ENCODE results near the gene TRPC4AP.

Gene TRPC4AP

DNA sequence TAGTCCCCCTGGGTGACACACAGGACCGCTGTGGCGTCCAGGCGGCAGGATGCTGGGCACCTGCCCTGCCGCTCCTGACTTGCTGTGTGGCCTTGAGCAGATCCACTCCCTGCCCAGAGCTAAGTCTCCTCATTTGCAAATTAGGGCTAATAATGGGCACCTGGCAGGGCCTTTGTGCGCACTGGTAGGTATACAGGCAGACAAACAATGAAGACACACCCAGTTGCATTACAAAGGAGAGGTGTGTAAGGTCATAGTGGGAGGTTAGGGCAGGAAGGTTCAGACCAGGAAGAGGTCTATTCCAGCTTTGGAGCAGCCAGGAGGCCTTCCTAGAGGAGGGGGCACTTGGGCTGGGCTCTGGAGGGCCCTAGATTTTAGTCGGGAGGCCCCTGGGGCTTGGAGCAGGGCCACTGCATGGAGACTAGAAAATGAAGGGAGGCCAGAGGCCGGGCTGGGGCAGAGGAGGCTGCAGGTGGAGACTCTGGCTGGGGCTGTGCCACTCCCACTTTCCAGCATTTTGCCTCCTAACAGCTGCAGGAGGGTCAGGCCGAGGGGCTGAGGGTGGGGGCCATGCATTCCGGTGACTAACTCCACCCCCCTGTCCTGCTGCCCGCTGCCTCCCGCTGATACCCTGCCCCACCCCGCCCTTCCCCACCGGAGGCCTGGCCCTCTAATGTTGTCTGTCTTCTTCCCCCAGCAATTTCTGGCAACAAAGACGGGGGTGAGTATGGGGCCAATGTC, 108.4 kb downstream of the TRPC4AP start:
- DNase-seq: no peak

DNA sequence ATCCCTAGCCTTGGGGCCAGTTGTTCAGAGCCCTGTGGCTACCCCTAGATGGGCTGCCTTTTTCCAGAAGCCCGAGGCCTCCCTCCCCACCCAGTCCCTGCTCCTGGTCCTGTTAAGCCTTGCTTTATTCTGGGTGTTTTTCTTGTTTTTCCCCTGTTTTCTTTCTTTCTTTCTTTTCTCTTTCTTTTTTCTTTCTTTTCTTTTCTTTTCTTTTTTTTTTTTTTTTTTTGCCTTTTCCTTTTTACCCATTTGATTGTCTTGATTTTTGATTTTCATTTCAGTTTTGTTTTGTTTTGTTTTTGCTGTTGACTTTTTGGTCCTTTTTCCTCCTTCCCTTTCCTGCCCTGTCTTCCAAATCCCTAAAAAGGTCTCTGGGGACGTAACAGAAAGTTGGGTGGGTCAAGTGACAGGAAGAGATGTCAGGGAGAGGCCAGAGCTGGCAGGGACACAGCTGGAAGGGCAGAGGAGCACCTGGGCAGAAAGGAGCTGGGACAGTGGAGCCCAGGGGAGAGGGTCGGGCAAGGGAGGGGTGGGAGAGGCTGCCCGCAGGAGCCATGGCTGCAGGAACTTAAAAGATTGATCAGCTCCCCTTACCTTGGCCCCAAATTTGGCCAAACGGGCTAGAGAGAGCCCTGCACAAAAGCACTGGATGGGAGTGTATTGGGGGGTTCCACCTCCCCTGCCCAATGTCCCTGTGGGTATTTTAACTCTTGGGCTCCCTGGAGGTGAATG, 109.4 kb downstream of the TRPC4AP start:
- no peak for DNase-seq

DNA sequence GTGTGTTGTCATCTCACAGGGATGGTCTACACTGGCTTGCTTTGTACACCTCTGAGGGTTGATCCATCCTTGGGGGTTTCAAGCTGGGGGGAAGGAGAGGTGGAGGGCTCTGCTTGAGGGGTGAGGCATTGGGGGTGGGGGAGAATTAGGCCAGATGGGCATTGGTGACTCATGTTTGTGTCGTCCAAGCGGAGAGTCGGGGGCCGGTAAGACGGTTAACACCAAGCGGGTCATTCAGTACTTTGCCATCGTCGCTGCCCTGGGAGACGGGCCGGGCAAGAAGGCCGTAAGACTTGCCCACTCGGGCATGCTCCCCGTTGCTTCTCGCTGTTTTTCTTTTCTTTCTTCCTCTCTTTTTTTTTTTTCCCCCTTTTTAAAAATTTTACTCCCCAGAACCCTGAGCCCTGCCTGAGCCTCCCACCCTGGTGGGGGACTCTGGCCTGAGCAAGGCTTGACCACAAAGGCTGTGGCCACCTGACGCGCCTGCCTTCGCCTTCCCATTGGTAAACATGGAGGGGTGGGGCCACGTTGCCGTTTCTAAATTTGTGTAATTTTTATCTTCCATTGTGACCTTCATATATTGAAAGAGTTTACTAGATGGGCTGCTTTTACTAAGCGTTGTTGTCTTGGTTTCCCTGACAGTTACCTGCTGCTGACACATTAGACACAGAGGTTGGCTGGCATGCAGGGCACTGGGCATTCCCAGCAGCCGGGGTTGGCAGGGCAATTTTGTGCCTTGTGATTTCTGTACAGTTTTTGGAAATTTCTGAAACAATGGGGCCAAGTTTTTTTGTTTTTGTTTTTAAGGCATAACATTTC, 110.1 kb downstream of the TRPC4AP start:
- no peak for DNase-seq

DNA sequence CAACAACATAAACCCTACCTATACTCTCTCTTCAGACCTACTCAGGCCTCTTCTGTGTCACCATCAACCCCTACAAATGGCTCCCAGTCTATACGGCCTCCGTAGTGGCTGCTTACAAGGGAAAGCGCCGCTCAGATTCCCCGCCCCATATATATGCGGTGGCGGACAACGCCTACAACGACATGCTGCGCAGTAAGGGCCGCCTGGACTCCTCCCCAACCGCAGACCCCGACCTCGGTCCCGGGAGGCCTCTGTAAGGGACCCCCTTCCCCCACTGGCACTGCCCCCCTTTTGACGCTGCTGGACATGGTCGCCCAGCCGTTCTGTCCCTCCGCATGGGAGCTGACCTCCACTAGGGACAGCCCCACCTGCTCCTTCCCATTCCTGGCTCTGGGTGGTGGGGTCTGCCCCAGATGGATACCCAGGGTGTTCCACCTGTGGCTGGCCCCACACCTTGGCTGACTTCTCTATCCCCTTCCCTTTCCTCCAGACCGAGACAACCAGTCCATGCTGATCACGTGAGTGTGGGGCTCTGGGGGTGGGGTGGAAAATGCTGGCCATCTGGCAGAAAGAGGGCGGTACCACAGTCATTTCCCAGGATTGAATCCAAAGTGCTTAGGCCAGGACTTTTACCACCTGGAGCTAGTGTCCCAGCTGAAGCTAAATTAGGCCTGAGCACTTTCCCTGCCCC, 111.9 kb downstream of the TRPC4AP start:
- no peak for DNase-seq

DNA sequence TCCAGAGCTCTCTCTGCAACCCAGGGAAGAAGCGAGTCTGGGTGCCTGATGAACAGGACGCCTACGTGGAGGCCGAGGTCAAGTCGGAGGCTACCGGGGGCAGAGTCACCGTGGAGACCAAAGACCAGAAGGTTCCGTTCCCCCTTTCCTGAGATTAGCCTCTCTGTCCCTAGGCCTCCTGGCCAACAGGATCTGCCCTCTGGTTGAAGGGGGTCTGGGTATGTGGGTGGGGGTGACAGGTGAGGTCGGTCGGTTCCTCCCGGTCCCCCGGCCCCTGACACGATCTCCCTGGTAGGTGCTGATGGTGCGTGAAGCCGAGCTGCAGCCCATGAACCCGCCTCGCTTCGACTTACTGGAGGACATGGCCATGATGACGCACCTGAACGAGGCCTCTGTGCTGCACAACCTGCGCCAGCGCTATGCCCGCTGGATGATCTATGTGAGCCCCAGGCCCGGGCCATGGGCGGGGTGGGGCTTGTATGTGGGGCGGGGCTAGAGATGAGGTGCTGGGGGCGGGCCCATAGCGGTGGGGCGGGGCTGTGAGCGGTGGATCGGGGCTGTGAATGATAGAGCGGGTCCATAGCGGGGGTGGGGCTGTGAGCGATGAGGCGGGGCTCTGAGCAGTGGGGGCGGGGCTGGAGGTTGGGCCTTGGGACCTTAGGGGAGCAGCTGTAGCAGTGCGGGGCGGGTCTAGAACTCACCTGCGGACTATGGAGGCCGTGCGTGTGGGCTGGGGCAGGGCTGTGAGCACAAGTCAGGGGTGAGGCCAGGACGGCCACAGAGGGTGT, 113.0 kb downstream of the TRPC4AP start:
- DNase-seq: no peak

DNA sequence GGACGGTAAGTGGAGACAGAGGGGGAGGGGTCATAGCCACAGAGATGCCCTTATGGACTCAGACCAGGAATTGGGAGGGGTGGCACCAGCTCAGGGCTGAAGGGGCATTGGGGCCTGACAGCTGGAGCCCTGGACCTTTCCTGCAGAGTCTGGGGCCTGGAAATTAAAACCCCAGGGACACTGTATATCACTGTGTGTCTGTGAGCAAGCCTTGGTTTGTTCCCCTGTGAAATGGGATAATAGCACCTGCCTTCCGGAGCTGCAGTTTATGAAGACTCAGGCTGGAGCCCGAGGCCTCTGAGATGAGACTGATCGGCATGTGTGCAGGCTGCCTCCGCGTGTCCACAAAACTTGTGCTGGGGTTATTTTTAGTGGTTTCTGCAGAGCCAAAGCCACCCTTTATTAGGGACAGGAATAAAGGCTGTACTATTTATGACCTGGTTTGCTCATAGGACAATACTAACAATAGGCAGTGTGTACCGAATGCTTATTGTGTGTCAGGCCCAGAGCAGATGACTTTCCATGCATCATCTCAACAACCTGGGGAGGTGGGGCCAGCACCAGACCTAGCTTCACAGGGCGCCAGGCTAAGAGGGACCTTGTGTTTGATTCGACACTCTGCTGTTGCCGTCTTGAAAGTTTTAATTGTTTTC, 114.4 kb downstream of the TRPC4AP start:
- no peak for DNase-seq

DNA sequence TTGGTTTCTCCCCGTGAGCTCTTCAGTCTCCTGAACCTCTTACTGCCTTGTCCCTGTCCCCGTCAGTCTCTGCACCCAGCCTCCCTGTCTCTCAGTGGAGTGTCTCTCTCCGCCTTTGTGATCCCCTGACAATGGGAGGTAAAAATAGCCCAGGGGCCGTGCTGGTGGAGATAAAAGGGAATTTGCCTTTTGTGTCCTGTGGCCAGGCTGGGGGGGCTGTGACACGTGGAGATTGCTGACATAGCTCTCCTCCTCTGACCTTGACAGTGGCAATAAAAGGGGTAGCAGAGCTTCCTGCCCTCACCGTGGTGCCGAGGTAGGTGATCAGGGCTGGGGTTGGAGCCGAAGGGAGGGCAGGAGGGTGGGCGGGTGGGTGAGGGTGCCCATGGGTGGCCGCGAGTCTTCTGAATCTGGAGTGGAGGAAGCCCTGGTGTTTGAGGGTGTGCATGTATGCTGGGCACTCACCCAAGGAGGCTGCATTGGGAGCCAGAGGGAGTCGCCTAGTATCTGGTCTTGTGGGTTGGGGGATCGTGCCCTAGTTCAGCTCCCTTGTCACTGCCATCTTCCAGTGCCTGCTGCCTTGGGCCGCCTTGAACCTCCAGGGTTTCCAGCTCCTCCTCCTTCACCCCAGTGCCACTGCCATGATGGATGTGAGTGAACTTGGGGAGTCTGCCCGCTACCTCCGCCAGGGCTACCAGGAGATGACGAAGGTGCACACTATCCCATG, 115.1 kb downstream of the TRPC4AP start:
- DNase-seq: no peak

DNA sequence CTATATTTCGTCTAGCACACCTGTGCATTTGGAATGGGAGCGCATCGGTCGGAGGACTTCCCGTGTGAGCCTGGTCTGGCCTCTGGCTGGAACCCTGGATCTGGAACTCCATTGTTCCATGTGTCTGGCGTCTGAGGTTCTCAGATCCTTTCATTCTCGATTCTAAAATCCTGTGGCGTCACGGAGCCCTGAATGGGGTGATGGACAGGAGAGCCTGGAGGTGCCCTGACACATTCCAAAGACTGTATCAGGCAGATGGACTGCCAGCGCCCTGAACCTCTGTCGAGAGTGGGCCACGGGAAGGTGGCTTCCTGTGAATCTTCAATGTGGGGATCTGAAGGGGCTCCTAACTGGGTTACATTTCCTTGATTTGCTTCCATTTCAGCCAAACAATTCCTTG, 116.3 kb downstream of the TRPC4AP start:
- no peak for DNase-seq

DNA sequence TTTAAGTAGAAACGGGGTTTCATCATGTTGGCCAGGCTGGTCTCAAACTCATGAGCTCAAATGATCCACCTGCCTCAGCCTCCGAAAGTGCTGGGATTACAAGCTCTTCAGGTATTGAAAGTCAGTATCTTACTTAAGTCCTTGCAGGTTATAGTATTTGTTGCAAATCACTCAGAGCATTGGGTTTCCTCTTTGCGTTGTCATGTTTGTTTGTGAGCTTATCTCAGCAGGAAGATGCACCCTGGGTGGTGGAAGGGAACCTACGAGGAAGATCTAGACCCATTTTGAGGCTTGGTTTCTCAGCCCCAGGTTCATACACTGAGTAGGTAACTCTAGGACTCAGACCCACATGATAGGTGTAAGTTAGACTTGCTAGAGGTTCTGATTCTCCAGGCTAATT, 118.4 kb downstream of the TRPC4AP start:
- no peak for DNase-seq

DNA sequence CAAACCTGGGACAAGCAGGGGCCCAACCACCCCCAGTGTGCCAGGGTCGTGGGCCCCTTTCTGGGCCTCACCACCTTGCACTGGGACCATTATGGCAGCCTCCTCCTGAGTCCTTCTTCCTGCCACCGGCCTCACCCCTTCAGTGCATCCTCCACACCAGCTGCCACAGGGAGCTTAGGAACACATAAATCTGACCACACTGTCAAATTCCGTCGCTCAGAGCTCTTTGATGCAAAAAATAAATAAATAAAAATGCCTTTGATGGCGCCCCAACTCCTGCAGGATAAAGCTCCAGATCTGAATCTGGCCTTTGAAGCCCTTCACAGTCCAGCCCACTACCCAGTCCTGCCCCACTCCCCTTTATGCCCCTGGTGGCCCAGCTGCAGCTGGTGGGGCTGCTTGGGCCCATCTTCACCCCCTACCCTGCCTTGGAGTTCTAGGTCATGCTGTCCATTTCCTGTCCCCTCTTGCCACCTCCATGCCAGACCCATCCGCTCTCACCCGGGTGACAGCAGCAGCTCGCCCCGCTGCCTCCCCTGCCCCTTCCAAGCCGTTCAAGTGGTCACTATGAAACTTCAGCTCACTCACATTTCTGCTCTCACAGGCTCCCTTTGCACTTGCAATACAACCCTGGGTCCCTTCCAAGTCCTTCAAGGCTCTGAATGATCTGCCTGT, 120.9 kb downstream of the TRPC4AP start:
- DNase-seq: no peak

DNA sequence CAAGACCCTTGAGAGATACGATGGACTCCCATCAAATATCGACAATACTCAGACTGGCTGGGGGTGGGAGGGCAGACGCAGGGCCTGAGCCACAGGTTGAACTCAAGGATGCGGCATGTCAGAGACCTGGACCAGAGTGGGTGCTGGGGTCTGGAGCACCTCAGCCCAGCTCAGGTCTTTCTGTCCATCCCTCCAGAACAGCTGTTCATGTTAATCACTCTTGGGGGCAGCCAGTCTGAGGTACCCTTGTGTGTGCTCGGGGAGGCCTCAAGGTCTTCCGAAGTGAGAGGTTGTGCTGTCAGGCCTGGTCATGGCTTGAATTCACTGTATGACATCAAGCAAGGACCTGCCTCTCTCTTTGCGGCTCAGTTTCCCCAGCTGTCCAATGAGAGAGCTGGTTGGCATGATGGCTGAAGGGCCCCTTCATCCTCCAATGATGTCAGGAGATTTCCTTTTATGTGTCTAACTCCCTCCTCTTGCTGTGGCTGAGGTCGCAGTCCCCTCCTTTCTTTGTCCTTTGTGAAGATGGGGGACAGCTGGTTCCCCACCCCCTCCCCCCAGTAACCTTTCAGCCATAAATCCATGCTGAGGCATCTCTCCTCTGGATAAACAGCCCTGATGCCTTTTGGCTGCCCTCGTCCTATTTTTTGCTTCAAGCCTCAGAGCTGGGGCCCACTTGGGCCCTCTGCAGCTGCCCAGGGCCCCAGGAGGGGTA, 121.6 kb downstream of the TRPC4AP start:
- DNase-seq: no peak

DNA sequence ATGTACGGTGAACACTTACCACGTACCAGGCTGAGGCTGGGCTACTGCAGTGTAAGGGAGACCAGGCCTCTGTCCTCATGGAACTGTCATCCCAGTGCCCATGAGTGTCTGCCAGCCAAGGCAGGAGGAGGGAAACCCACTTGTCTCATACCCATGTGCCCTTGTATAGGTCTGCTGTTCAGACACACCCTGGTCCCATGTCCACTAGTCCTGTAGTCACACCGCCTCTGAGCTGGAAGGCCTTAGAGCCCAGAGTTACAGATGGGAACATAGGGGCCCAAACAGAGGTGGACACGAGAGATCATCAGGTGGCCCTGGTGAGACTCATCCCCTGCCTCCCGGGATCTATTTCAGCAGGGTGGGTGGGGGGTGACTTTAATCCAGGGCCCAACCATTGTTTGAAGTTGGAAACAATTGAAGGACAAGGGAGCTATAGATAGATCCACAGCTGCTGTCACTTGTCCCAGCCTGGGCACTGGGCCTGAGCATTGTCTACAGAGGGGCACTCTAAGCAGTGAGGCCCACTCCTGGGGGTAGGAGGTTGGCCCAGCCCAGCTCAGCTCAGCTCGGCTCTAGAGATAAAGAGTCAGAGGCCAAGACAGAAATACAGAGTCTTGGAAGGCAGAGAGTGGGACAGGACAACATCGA, 122.3 kb downstream of the TRPC4AP start:
- no peak for DNase-seq

DNA sequence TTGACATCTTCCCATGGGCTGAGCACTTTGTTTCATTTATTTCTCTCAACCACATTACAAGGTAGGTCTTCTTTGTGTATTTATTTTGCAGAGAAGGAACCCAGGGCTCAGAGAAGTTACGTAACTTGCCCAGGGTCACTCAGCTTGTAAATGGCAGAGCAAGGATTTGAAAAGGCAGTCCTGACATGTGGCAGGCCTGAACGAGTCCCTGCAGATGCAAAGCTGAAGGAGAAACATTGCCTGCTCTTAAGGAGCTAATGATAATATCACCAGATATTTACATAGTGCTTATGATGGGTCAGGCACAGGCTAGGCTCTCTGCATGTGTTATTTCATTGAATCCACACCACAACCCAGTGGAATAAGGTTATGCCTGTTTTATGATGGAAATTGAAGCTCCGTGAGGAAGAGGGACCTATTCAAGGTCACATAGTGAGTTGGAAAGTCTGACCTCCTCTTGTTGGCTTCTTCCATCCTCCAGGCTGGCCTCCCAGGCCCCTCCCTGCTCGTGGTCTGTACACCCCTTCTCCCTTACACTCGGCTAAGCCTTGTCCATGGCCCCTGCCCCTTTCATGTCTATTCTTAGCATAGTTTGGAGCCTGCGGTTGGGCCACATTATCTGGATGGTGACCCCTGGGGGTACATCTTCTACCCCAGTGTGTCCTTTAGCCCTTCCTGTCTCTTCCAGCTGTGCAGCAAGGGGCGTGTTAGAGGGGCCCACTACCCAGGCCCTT, 124.4 kb downstream of the TRPC4AP start:
- DNase-seq: no peak

DNA sequence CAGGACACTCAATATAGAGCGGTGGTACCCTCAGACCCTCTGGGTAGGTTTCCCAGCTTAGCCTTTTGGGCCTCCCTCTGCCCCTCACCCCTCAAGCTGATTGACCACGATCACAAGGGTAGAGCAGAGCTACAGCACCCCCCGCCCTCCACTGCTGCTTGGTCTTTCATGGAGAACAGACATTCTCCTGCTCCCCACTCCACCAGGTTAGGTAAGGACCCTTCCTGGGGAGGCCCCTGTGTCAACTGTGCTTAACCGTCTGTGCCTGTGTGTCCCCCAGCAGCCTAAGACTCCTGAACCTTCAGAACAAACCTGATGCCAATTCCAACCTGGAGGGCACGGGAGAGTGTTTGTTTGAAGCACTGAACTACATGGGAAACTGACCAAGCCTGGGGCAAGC, 125.2 kb downstream of the TRPC4AP start:
- no peak for DNase-seq

DNA sequence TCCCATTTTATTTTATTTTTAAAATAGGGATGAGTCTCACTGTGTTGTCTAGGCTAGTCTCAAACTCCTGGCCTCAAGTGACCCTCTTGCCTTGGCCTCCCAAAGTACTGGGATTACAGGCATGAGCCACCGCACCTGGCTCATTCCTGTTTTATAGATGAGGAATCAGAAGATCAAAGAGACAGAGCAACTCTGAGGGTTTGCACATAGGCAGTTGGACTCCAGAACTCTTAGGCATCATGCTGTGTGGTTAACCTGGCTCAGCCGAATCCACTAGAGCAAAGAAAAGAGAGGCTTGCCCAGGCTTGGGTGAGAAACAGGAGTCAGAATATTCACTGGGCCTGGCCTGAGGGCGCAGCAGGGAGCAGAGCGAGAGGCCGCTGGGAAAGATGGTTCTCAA, 127.6 kb downstream of the TRPC4AP start:
- no peak for DNase-seq

DNA sequence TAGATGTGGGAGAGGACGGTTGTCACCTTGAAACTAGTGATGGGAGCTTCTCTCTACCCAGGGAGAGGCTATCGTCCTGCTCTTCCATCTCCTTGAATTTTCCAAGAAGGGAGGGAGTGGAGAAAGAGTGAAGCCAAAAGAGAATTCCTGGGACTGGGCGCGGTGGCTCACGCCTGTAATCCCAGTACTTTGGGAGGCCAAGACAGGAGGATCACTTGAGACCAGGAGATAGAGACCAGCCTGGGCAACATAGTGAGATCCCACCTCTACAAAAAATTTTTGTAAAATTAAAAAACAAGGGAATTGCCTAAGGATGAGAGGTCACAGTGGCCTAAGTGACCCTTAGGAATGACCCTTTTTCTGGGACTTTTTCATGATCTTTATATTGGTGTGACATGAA, 128.1 kb downstream of the TRPC4AP start:
- DNase-seq: no peak

DNA sequence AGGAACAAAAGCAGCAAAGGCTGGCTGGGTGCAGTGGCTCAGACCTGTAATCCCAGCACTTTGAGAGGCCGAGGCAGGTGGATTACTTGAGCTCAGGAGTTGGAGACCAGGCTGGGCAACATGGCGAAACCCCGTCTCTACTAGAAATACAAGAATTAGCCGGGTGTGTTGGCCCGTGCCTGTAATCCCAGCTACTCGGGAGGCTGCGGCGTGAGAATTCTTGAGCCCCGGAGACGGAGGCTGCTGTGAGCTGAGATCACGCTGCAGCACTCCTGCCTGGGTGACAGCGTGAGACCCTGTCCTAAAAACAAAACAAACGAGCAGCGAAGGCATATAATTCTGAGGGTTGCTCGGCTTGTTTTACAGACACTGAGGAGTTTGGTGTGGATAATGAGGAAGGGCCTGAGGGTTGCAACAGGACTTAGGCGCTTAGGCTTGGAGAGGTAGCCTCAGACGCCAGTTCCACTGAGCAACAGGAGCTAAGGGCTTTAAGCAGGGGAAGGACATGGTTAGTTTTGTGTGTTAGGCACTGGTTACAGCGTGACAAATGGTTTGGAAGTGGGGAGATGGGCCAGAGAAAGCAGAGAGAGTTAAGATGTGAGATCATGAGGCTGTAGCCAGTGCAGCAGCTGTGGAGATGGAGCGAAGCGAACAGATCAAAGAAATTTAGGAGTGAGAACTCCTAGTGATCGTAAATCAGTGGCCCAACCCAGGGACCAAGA, 135.7 kb downstream of the TRPC4AP start:
- DNase-seq: no peak

DNA sequence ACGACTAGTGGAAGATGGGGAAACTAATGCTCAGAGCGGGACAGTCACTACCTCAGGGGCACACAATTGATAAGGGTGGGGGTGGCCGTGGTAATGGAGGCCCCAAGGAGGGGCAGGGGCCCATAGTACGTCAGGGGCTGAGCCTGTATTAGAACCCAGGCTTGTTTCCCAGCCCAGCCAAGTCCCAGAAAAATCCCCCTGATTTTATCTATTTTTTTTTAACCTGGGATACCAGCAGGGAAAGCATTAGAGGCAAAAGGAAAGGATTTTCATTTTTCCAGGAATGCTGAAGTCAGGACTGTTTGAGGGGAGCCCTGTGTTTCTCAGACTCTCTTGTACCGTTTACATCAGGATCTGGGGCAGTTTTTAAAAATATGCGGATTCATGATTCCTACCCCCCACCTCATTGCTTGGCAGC, 136.6 kb downstream of the TRPC4AP start:
- no peak for DNase-seq
